ENCODE data around the gene CXorf66.
"Not testable (repeated sequence)": the region's sequence is repeated elsewhere in the genome, so short reads cannot be mapped to it uniquely, and the experiment has no call there.

CXorf66 gene, protein sequence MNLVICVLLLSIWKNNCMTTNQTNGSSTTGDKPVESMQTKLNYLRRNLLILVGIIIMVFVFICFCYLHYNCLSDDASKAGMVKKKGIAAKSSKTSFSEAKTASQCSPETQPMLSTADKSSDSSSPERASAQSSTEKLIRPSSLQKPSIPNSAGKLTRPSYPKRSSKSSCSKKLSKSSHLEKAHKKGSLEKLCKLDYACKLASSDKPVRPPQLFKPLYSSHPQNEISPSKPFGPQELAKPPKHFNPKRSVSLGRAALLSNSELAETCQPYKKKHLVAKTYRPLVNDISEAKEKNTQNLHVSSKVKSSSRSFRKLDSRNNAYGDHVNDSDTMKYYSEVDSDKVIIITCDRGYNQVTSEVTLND

GRCh38 chrX:139965421-139965820 lies at the start of gene CXorf66:
Gene CXorf66, minus strand, starts transcription at chrX:139965521. Its CDS starts 25 bp downstream, at chrX:139965496.
- Histone ChIP-seq H3K4me3 (ENCODE audit: low read length) (no peak within 1 kb of the TSS), H3K27me3 (ENCODE audit: control insufficient read depth, insufficient read depth, low read length) (no peaks in the 10 kb centered on the region), H3K4me1 (ENCODE audit: control insufficient read depth, insufficient read depth, low read length) (no peaks in the 10 kb centered on the region), H3K27ac (ENCODE audit: low read depth, low read length) (no peak within 1 kb of the TSS), H3K9ac (ENCODE audit: low read length) (no peak within 1 kb of the TSS), H3K36me3 (ENCODE audit: control insufficient read depth, insufficient read depth, low read length) (no peaks in the 10 kb centered on the region)

DNA sequence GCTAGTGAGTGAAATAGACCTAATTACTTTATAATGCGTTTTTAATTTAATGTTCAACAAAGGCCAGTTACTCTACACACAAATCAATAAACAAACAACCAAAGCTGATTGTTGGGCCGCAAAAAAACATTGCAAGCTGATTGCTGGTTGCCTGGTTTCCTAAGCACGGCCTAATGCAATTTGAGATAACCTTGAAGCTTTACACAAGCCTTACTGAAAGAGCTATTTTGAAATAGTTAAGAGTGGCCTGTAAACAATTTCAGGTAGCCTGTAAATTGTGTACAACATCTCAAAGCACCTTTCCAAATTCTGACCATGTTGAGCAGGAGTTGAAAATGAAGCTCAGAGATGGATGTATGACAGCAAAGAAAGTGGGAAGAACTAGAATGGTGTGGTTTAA lies 17.5 kb upstream of the CXorf66 start:
- Histone ChIP-seq H3K9ac (ENCODE audit: low read length) (no peak overlapping the region), H3K4me3 (ENCODE audit: low read length) (no peak overlapping the region), H3K27me3 (ENCODE audit: control insufficient read depth, insufficient read depth, low read length) (no peaks in the 10 kb centered on the region), H3K36me3 (ENCODE audit: control insufficient read depth, insufficient read depth, low read length) (no peaks in the 10 kb centered on the region), H3K4me1 (ENCODE audit: control insufficient read depth, insufficient read depth, low read length) (no peaks in the 10 kb centered on the region), H3K27ac (ENCODE audit: low read depth, low read length) (no peak overlapping the region)

- H3K36me3 ChIP-seq (ENCODE audit: control insufficient read depth, insufficient read depth, low read length), result no peaks in the 10 kb centered on the region
- H3K9ac ChIP-seq (ENCODE audit: low read length), result no peak overlapping the region
- no peaks in the 10 kb centered on the region for H3K4me1 ChIP-seq (ENCODE audit: control insufficient read depth, insufficient read depth, low read length)
- peaks cover 3% of the 10 kb centered on the region for H3K27me3 ChIP-seq (ENCODE audit: control insufficient read depth, insufficient read depth, low read length)
- H3K4me3 ChIP-seq (ENCODE audit: low read length), result no peak overlapping the region
- no peak overlapping the region for H3K27ac ChIP-seq (ENCODE audit: low read depth, low read length)
These were observed 9.2 kb upstream of the CXorf66 start for GRCh38 chrX:139974471-139974870.

GRCh38 chrX:139972629-139973624 lies 7.6 kb upstream of the CXorf66 start:
- H3K27me3 ChIP-seq (ENCODE audit: control insufficient read depth, insufficient read depth, low read length), result peaks cover 3% of the 10 kb centered on the region
- H3K4me1 ChIP-seq (ENCODE audit: control insufficient read depth, insufficient read depth, low read length), result no peaks in the 10 kb centered on the region
- H3K9ac ChIP-seq (ENCODE audit: low read length), result no peak overlapping the region
- no peaks in the 10 kb centered on the region for H3K36me3 ChIP-seq (ENCODE audit: control insufficient read depth, insufficient read depth, low read length)
- no peak overlapping the region for H3K27ac ChIP-seq (ENCODE audit: low read depth, low read length)
- no peak overlapping the region for H3K4me3 ChIP-seq (ENCODE audit: low read length)

GRCh38 chrX:139972113-139972512 lies 6.8 kb upstream of the CXorf66 start:
- Histone ChIP-seq H3K27me3 (ENCODE audit: control insufficient read depth, insufficient read depth, low read length) (peaks cover 3% of the 10 kb centered on the region), H3K4me3 (ENCODE audit: low read length) (no peak overlapping the region), H3K4me1 (ENCODE audit: control insufficient read depth, insufficient read depth, low read length) (no peaks in the 10 kb centered on the region), H3K36me3 (ENCODE audit: control insufficient read depth, insufficient read depth, low read length) (no peaks in the 10 kb centered on the region), H3K27ac (ENCODE audit: low read depth, low read length) (no peak overlapping the region), H3K9ac (ENCODE audit: low read length) (no peak overlapping the region)

- Histone ChIP-seq H3K9ac (ENCODE audit: low read length) (no peak overlapping the region), H3K36me3 (ENCODE audit: control insufficient read depth, insufficient read depth, low read length) (no peaks in the 10 kb centered on the region), H3K27me3 (ENCODE audit: control insufficient read depth, insufficient read depth, low read length) (peaks cover 3% of the 10 kb centered on the region), H3K4me1 (ENCODE audit: control insufficient read depth, insufficient read depth, low read length) (no peaks in the 10 kb centered on the region), H3K4me3 (ENCODE audit: low read length) (no peak overlapping the region), H3K27ac (ENCODE audit: low read depth, low read length) (no peak overlapping the region)
These were observed 6.1 kb upstream of the CXorf66 start for GRCh38 chrX:139971394-139971749.

DNA sequence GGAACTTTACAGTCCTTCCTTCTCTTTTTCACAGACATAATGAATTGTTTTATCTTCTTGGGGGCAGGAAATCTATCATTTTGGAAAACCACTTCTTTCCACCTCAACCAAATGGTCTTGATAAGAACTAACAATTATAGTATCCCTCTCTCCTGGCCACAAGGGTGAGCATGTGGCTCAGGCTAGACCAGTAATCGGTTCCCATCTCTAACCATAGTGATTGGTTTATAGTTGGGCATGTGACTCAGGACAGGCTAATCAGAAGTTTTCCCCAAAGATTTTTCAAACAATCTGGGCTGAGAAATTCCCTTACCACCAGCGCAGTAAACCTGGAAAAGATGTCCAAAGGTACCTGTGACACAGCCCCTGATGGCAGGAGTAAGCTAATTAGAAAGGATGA lies 4.0 kb upstream of the CXorf66 start:
- no peaks in the 10 kb centered on the region for H3K4me1 ChIP-seq (ENCODE audit: control insufficient read depth, insufficient read depth, low read length)
- no peak overlapping the region for H3K4me3 ChIP-seq (ENCODE audit: low read length)
- no peak overlapping the region for H3K9ac ChIP-seq (ENCODE audit: low read length)
- H3K27me3 ChIP-seq (ENCODE audit: control insufficient read depth, insufficient read depth, low read length), result peaks cover 3% of the 10 kb centered on the region
- no peaks in the 10 kb centered on the region for H3K36me3 ChIP-seq (ENCODE audit: control insufficient read depth, insufficient read depth, low read length)
- no peak overlapping the region for H3K27ac ChIP-seq (ENCODE audit: low read depth, low read length)

GRCh38 chrX:139967750-139968149 lies 2.4 kb upstream of the CXorf66 start:
- Histone ChIP-seq H3K9ac (ENCODE audit: low read length) (no peak overlapping the region), H3K4me1 (ENCODE audit: control insufficient read depth, insufficient read depth, low read length) (no peaks in the 10 kb centered on the region), H3K27me3 (ENCODE audit: control insufficient read depth, insufficient read depth, low read length) (peaks cover 3% of the 10 kb centered on the region), H3K4me3 (ENCODE audit: low read length) (no peak overlapping the region), H3K36me3 (ENCODE audit: control insufficient read depth, insufficient read depth, low read length) (no peaks in the 10 kb centered on the region), H3K27ac (ENCODE audit: low read depth, low read length) (no peak overlapping the region)

DNA sequence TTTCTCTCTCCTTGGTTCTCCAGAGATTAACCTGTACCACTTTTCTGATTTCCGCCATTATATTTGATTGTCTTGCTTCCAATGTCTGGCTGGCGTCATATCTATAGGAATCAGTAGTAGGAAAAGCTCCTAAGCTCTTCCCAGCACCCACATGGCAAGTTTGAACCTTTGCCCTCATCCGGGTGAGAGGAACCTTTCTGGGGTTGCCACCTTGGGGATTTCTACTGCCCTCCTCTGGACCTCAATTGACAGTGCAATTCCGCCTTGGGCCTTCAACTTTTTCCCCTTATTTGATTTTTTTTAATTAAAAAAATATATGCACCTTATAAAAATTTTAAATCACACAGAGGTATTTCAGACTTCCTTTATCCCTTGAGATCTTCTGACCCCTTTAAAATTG lies 2.0 kb upstream of the CXorf66 start:
- H3K27me3 ChIP-seq (ENCODE audit: control insufficient read depth, insufficient read depth, low read length), result no peaks in the 10 kb centered on the region
- no peak overlapping the region for H3K9ac ChIP-seq (ENCODE audit: low read length)
- no peaks in the 10 kb centered on the region for H3K36me3 ChIP-seq (ENCODE audit: control insufficient read depth, insufficient read depth, low read length)
- no peak overlapping the region for H3K27ac ChIP-seq (ENCODE audit: low read depth, low read length)
- H3K4me1 ChIP-seq (ENCODE audit: control insufficient read depth, insufficient read depth, low read length), result no peaks in the 10 kb centered on the region
- no peak overlapping the region for H3K4me3 ChIP-seq (ENCODE audit: low read length)

- H3K4me3 ChIP-seq (ENCODE audit: low read length); H3K4me1 ChIP-seq (ENCODE audit: control insufficient read depth, insufficient read depth, low read length); H3K36me3 ChIP-seq (ENCODE audit: control insufficient read depth, insufficient read depth, low read length); H3K27me3 ChIP-seq (ENCODE audit: control insufficient read depth, insufficient read depth, low read length); H3K9ac ChIP-seq (ENCODE audit: low read length); H3K27ac ChIP-seq (ENCODE audit: low read depth, low read length): not testable (repeated sequence)
These were observed 838 bp upstream of the CXorf66 start for GRCh38 chrX:139966159-139966558.

DNA sequence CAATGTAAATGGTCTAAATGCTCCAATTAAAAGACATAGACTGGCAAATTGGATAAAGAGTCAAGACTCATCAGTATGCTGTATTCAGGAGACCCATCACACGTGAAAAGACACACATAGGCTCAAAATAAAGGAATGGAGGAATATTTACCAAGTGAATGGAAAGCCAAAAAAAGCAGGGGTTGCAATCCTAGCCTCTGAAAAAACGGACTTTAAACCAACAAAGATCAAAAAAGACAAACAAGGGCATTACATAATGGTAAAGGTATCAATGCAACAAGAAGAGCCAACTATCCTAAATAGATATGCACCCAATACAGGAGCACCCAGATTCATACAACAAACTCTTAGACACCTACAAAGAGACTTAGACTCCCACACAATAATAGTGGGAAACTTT lies 4.2 kb downstream of the CXorf66 start:
- H3K27ac ChIP-seq (ENCODE audit: low read depth, low read length); H3K27me3 ChIP-seq (ENCODE audit: control insufficient read depth, insufficient read depth, low read length); H3K4me1 ChIP-seq (ENCODE audit: control insufficient read depth, insufficient read depth, low read length); H3K9ac ChIP-seq (ENCODE audit: low read length); H3K36me3 ChIP-seq (ENCODE audit: control insufficient read depth, insufficient read depth, low read length); H3K4me3 ChIP-seq (ENCODE audit: low read length): not testable (repeated sequence)

GRCh38 chrX:139949703-139950102 lies 15.6 kb downstream of the CXorf66 start:
- Histone ChIP-seq H3K9ac (ENCODE audit: low read length) (no peak overlapping the region), H3K27ac (ENCODE audit: low read depth, low read length) (no peak overlapping the region)

More at GRCh38 chrX:139949703-139950102, 15.6 kb downstream of the CXorf66 start:
- Histone ChIP-seq H3K4me1 (ENCODE audit: control insufficient read depth, insufficient read depth, low read length) (no peaks in the 10 kb centered on the region), H3K27me3 (ENCODE audit: control insufficient read depth, insufficient read depth, low read length) (no peaks in the 10 kb centered on the region), H3K36me3 (ENCODE audit: control insufficient read depth, insufficient read depth, low read length) (no peaks in the 10 kb centered on the region), H3K4me3 (ENCODE audit: low read length) (no peak overlapping the region)
